ENCODE measurements around the gene ENAH.
"Not testable (repeated sequence)": the region's sequence is repeated elsewhere in the genome, so short reads cannot be mapped to it uniquely, and the experiment has no call there.

Gene ENAH

DNA sequence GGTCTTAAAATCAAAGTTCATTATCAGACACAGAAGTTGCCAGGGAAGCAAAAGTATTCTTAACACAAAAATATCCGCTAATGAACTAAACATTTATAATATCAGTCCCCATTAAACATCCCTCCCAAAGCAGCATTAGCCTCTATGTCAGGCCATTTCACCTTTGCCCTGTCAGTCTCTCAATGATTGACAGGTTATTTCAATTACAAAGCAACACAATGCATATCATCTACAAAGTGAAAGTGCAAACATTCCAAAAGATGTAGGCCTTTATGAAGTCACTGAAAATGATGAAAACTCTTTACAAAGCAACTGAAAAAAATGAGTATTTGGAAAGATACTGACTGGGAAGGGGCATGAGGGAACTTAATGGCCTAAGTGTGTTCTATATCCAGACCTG is 14.1 kb downstream of the ENAH start:
- no peak for DNase-seq

DNA sequence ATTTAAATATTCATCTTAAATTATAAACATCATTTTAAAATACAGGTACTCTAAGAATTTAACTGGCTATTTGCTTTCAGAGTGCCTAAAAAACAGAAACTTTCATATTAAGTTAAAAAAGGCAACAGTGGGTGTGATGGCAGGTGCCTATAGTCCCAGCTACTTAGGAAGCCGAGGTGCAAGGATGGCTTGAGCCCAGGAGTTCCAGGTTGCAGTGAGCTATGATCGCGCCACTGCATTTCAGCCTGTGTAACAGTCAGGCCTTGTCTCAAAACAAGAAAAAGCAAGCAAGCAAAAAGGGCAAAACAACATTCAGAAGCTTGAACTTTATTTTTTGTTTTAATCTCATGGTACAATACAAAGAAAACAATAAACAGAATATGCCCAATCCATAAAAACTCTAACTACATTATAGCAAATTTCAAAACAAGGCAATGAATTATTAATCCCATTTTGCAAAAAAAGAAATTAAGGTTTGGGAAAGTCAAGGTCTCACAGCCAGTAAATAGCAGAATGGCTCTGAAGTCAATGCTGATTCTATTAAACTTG is 15.2 kb downstream of the ENAH start:
- DNase-seq = no peak

DNA sequence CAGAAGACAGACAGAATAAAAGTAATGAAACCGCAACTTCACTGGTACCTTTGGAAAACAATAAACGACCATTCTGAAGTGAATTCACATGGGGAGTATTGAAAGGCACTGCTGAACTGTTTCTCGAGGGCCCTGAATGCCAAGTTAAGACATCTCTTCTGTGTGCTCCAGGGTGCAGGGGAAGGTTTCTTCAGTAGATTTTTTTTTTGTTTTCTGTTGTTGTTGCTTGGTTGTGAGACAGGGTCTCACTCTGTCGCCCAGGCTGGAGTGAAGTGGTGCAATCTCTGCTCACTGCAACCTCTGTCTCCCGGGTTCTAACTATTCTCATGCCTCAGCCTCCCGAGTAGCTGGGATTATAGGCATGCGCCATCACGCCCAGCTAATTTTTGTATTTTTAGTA is 15.9 kb downstream of the ENAH start:
- not testable (repeated sequence) for DNase-seq

DNA sequence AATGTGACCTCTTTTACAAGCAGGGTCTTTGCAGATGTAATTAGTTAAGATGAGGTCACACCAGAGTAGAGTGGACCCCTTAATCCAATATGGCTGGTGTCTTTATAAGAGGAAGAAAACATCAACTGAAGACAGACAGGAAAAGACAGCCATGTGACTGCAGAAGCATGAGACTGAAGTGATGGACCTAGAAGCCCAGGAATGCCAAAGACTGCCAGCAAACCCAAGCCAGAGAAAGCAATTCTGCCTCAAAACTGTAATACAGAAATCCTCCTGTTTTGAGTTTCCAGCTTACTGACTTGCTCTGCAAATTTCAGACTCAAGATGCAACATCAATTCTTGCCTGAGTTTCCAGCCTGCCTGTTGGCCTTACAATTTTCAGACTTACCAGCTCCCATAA is 17.3 kb downstream of the ENAH start:
- no peak for DNase-seq

- DNase-seq = not testable (repeated sequence)
These were observed 20.1 kb downstream of the ENAH start for GRCh38 chr1:225632836-225633235.

GRCh38 chr1:225631021-225631663 is 21.8 kb downstream of the ENAH start:
- no peak for DNase-seq

GRCh38 chr1:225629483-225629882 is 23.4 kb downstream of the ENAH start:
- DNase-seq = no peak

DNA sequence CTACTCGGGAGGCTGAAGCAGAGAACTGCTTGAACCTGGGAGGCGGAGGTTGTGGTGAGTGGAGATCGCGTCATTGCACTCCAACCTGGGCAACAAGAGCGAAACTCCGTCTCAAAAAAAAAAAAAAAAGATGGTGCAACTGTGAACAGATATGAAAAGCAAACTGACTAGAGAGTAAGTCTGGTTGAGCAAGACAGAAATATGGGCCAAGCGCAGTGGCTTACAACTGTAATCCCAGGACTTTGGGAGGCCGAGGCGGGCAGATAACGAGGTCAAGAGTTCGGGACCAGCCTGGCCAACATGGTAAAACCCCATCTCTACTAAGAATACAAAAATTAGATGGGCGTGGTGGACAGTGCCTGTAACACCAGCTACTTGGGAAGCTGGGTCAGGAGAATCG is 24.1 kb downstream of the ENAH start:
- not testable (repeated sequence) for DNase-seq

DNA sequence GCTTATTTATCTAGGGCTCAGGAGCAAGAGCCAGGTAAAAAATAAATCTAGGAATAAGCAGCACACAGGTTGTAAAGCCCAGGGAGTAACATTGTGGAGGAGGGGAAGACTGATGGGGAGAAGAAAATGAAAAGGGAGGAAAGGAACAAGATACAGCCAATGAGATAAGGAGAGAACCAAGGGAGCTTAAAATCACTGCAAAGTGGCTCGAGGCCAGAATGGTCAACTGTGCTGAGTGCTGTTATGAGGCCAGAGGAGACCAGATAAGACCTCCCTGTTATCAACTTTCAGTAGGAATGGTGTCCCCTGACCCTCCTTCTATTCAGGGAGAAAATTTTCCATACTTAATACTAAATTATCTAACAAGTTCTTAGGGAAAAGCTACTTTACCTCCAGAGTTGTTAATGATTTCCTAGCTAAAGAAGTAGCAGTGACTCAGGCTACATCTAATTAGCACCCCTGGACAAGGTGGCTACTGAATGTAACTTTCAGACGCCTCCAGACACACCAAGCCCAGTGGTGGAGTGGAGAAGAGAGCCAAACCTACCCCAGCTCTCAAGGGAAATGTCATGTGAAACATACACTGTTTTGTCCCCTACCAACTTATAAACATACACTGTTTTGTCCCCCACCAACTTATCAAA is 25.5 kb downstream of the ENAH start:
- no peak for DNase-seq

DNA sequence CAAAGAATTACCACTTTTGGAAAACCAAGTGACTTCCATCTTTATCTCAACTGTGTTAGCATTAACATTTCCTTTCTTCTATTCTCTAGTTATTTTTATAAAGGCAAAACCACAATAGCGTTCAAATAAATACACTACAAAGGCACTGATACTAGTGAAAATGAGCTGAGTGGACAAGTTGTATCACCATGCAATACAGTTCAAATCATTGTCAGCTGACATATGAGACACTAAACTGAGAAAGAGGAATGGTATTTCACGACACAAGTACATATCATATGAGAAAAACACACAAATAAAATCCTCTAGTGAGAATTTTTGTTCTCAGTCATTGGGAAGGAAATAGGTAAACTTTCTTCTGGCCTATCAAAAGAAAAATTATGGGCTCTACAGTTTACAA is 26.2 kb downstream of the ENAH start:
- DNase-seq = no peak

GRCh38 chr1:225617956-225618355 is 35.0 kb downstream of the ENAH start:
- no peak for DNase-seq

DNA sequence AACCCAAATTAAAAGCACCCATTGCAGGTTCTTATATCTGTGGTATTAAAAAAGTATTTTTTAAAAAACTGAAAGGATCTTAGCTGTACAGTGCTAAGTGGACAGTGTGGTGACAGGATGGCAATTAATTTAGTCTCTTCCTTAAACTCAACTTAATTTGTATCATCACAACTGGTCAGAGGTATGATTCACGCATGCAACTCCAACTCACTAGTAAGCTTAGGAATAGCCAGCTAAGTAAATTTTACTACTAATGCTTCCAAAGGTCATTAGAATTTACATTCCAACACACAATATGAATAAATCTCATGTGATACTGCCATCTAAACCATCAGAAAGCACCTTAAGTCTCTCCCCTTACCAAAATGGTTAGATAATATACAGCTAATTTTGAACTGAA is 35.4 kb downstream of the ENAH start:
- DNase-seq = no peak

DNA sequence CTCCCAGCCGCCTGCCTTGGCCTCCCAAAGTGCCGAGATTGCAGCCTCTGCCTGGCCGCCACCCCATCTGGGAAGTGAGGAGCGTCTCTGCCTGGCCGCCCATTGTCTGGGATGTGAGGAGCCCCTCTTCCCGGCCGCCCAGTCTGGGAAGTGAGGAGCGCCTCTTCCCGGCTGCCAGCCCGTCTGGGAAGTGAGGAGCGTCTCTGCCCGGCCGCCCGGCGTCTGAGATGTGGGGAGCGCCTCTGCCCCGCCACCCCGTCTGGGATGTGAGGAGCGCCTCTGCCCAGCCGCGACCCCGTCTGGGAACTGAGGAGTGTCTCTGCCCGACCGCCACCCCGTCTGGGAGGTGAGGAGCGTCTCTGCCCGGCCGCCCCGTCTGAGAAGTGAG is 37.5 kb downstream of the ENAH start:
- not testable (repeated sequence) for DNase-seq

DNA sequence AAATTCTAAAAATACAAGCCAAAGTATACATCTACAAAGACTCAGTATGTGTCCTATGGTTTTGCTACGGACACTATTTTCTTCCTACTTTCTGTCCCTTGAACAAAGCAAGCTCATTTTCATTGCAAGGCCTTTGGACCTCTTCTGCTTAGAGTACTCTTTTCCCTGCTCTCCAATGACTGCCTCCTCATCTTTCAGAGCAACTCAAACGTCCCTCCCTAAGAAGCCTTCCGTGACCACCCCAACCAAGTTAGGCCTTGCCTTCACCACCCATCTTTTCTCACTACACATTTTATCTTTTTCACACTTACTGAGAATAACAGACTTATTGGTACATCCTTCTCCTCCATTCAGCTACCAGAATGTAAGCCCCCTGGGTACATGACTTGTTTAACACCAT is 39.9 kb downstream of the ENAH start:
- DNase-seq = no peak

DNA sequence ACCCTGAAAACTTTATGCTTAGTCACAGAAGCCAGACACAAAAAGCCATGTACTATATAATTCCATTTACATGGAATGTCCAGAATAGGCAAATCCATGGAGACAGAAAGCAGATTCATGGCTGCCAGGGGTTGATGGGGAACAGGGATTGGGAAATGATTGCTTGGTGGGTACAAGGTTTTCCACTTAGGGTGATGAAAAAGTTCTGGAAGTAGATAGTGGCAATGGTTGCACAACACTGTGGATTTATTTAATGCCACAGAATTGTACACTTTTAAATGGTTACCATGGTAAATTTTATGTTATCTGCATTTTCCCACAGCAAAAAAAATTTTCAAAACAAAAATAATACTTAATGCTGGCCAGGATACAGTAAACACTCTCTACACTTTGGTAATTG is 40.6 kb downstream of the ENAH start:
- no peak for DNase-seq

GRCh38 chr1:225611537-225612223 is 41.2 kb downstream of the ENAH start:
- DNase-seq = no peak

GRCh38 chr1:225610539-225610938 is 42.4 kb downstream of the ENAH start:
- DNase-seq = no peak

GRCh38 chr1:225608014-225608796 is 44.7 kb downstream of the ENAH start:
- DNase-seq = no peak

GRCh38 chr1:225607355-225607754 is 45.6 kb downstream of the ENAH start:
- DNase-seq = no peak

- no peak for DNase-seq
These were observed 49.2 kb downstream of the ENAH start for GRCh38 chr1:225603538-225604354.

DNA sequence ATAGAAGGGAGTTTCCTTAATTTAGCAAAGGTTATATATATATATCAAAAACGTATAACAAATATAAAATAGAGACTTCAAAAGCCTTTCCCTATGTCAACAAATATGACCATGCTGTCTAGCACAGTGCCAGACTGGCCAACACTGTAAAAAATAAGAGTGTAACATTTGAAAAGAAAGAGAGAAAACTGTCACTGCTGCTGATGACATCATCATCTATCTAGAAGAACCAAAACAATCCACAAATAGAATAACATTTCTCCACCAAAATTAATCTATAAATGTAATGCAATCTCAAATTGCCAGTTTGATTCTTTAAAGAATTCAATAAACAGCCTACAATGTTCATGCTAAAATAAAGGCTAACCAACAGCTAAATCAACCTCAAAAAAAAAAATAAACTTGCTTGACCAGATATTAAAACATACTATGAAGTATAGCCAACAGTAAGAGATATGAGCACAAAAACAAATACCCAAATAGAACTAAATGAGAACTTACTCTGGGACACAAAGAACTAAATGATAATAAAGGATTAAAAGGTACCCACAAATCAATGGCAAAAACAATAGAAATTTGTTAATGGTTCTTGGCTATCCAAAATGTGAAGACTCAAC is 50.2 kb downstream of the ENAH start:
- DNase-seq = no peak
